ENCODE results near the gene CTIF.

CTIF gene

DNA sequence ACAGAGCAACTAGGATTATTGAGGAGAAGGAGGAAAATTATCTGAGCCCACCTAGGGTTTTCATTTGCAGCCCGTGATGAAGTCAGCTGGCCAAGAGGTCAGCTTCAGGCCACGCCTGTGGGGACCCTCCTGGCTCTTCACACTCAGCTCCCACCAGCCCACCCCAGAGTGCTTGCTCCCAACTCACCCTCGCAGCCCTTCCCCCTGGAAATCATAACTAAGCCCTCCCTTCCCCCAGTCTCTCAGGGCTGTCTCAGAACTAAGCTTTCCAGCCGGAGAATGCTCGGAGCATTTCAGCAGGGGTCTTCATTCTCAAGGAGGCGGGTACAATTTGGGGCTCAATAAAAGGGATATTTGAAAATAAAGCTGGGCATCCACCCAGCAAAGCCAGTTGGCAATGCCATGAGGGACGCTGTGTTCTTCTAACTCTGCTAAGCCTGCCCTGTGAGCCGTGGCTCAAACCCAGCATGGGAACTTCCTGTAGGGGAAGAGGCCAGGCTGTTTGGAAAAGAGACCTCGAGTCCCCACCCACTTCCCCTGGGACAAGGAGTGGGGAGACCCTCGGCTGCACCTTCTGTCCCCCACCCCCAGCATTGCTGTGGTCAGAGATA lies 194.9 kb downstream of the CTIF start:
- TF ChIP-seq, protein P1, sequence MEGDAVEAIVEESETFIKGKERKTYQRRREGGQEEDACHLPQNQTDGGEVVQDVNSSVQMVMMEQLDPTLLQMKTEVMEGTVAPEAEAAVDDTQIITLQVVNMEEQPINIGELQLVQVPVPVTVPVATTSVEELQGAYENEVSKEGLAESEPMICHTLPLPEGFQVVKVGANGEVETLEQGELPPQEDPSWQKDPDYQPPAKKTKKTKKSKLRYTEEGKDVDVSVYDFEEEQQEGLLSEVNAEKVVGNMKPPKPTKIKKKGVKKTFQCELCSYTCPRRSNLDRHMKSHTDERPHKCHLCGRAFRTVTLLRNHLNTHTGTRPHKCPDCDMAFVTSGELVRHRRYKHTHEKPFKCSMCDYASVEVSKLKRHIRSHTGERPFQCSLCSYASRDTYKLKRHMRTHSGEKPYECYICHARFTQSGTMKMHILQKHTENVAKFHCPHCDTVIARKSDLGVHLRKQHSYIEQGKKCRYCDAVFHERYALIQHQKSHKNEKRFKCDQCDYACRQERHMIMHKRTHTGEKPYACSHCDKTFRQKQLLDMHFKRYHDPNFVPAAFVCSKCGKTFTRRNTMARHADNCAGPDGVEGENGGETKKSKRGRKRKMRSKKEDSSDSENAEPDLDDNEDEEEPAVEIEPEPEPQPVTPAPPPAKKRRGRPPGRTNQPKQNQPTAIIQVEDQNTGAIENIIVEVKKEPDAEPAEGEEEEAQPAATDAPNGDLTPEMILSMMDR (IDR thresholded peaks at IDR 0.05; ENCODE audit: extremely low read depth, missing control alignments) = no peak

DNA sequence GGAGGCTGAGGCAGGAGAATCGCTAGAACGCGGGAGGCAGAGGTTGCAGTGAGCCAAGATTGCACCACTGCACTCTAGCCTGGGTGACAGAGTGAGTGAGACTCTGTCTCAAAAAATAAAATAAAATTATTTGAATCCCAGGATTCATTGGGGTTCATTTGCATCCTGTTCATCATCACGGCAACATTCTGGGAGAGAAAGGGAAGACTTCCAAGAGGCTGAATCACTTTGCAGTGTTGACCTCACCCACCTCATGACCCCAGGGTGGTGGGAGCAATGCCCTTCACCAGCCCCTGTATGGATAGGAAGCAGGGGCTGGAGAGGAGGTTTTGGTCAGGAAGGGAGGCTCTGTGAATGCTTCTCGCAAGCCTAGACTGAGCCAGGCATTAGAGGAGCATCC lies 195.6 kb downstream of the CTIF start:
- no peak for DNase-seq (ENCODE audit: low spot score)
- TF ChIP-seq, protein P1 (IDR thresholded peaks at IDR 0.05; ENCODE audit: extremely low read depth, missing control alignments) = no peak

More for the DNA sequence above, 194.9 kb downstream of the CTIF start:
- no peak for DNase-seq (ENCODE audit: low spot score)

DNA sequence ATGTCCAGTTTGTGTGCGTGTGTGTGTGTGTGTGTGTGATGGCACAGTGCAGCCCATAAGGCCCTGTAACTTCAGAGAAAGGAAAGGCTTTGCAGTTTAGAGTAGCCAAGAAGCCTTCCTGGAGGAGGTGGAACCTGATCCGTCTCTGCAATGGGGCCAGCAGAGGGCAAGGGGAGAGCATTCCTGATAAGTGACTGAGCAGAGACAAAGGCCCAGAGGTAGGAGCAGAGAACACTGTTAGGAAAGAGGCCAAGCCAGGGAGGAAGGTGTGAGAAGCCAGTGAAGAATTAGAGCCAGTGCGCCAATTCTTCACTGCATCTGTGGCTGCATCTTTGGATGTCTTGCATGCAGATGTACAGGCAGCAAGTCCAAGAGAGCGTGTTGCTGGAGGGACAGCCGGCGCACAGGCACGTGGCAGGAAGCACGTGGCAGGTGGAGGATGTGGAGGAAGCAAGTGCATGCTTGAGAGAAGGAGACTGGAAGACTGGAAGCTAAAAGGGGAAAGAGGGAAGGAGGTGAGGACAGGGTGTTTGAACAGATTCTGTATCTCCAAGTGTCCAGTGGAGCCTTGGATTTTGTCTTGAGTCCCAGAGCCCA lies 196.3 kb downstream of the CTIF start:
- no peak for DNase-seq (ENCODE audit: low spot score)
- TF ChIP-seq, protein P1 (IDR thresholded peaks at IDR 0.05; ENCODE audit: extremely low read depth, missing control alignments) = no peak

DNA sequence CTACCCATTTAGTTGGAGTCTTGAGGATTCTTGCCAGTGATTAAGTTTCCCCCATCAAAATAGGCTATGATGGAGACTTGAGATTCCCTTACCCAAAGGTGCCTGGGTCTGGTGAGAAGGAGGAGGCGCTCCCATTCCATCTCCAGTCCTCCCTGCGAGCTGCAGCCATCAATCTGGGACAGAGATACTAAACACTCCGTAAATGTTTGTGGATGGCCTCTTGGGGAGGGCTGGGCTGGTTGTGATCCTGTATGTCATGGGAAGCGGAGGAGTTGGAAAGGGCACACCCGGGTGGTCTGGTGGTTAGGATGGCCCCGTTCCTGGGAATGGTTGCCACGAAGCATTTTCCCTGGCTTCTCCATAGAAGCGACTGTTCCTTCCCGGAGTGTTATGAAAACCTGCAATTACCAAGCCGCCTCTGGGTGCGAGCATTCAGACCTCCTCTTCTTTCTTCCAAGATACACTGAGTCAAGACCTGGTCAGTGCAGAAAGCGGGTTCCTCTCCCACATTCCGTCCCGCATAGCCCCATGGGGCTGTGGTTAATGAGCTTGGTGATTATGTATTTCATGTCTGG lies 196.9 kb downstream of the CTIF start:
- DNase-seq (ENCODE audit: low spot score) = no peak
- TF ChIP-seq, protein P1 (IDR thresholded peaks at IDR 0.05; ENCODE audit: extremely low read depth, missing control alignments) = no peak

DNA sequence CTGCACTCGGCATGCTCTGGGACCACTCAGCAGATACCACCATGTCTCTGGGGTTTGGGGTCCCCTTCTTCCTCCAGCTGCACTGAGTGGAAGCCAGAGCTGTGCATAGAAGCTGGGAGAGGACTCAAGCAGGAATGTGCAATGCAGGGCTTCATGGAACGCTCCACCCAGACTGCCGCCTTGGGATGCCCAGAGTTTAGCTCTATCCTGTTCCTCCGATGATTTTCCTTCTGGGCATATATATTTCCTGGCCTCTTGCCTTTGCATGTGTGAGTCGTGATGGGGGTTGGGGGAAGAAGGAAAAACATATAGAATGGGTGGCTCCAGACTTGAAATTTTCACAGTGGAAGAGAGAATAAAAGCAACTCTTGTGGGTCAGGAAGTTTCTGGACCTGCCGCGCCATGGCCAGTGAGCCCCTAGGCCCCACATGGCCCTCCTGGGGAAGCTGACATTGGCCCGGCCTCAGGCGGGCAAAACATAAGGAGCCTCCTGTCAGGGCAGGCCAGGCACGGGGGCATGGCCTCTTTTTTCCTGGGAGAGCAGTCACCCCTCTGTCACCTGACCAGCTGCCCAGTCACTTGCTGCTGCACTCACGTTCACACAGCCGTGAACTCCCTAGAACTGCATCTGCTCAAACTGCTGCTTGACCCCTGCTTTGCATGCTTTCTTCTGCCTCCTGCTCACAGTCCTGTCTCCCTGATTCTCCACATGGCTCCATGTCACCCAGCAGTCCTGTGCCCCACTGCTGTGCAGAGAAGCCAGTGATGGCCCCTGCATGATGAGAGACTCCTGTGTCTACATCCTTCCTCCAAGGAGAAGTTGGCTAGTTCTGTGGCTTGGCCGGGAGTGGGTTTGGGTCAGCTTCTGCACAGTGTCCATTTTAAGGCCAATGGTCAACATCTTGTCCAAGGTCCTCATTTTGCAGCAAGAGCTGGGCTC lies 197.8 kb downstream of the CTIF start:
- no peak for DNase-seq (ENCODE audit: low spot score)
- TF ChIP-seq, protein P1 (IDR thresholded peaks at IDR 0.05; ENCODE audit: extremely low read depth, missing control alignments) = no peak

DNA sequence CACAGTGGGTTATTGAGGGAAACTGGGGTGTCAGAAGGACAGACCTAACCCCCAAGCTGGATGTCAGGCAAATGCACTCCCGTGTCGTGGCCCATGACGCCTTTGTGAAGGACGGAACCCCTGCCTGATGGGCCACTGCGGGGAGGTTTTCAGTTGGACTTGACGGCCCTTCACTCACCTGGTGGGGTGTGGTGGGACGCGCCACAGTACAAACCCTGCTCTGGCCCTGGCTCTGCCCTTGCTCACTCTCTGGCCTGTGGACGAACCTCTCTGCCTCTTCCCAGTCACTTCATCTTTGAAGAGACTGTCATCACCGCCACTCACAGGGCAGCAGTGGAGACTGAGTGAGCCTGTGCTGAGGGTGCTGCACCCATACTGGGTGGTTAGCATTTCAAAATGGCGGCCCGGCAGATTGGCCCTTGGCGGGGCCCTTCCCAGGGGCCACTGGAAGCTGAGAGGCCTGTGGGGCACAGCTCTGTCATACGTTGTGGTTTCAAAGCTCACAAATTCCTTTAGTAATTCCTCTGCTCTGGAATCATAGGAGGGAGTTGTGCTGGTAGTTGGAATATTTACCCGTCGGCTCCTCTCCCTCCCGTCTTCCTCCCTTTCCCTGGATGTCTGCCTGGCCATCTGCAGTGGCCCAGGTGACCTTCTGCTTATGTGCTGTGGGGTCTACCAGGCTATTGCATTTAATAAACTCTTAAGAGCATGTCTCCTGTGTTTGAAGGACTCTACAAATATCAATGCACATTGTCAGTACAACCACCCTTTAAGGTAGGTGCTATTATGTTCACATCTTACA lies 200.6 kb downstream of the CTIF start:
- no peak for DNase-seq (ENCODE audit: low spot score)
- TF ChIP-seq, protein P1 (IDR thresholded peaks at IDR 0.05; ENCODE audit: extremely low read depth, missing control alignments) = no peak
